ENCODE measurements around the gene ZNF792. TPM values are rescaled to one million over a fixed set of nuclear protein-coding genes. Genes with fewer than 3 reads are reported as not detected.
A peak's percentile ranks its signal among the peaks of the same experiment; 100 is the strongest.
"Not testable (repeated sequence)": the region's sequence is repeated elsewhere in the genome, so short reads cannot be mapped to it uniquely, and the experiment has no call there.

ZNF792 gene
- total RNA-seq, 1 donor from 2014 or later = 3.3 TPM

GRCh38 chr19:34967551-34967950, 3.5 kb upstream of the ZNF792 start:
- no peak for TF ChIP-seq CTCF (conservative IDR thresholded peaks at IDR 0.05; ENCODE audit: low read depth, low read length)
- no peak for DNase-seq (ENCODE audit: low read depth)
- no peak overlapping the region for H3K4me3 ChIP-seq (ENCODE audit: low read depth, low read length)

GRCh38 chr19:34965505-34965904, 1.5 kb upstream of the ZNF792 start:
- not testable (repeated sequence) for DNase-seq (ENCODE audit: low read depth); H3K4me3 ChIP-seq (ENCODE audit: low read depth, low read length)

DNA sequence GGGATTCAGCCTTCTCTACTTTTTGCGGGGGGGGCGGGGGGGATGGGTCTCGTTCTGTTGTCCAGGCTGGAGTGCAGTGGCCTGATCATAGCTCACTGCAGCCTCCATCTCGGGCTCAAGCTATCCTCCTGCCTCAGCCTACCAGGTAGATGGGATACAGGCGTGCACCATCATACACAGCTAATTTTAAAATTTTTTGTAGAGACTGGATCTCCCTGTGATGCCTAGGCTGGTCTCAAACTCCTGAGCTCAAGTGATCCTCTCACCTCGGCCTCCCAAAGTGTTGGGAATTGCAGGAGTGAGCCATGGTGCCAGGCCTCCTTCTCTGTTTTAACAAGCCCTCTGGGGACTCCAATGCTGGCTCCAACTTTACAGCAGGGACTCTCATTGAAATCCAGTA, 569 bp upstream of the ZNF792 start:
- H3K4me3 ChIP-seq (ENCODE audit: low read depth, low read length) = no peak overlapping the region
- DNase-seq (ENCODE audit: low read depth) = no peak
- no peak for TF ChIP-seq CTCF (conservative IDR thresholded peaks at IDR 0.05; ENCODE audit: low read depth, low read length)

GRCh38 chr19:34962687-34963572, 1.1 kb downstream of the ZNF792 start:
- TF ChIP-seq CTCF (conservative IDR thresholded peaks at IDR 0.05; ENCODE audit: low read depth, low read length) = no peak
- H3K4me3 ChIP-seq (ENCODE audit: low read depth, low read length) = peak overlapping the region; percentile 92
- DNase-seq (ENCODE audit: low read depth) = no peak

DNA sequence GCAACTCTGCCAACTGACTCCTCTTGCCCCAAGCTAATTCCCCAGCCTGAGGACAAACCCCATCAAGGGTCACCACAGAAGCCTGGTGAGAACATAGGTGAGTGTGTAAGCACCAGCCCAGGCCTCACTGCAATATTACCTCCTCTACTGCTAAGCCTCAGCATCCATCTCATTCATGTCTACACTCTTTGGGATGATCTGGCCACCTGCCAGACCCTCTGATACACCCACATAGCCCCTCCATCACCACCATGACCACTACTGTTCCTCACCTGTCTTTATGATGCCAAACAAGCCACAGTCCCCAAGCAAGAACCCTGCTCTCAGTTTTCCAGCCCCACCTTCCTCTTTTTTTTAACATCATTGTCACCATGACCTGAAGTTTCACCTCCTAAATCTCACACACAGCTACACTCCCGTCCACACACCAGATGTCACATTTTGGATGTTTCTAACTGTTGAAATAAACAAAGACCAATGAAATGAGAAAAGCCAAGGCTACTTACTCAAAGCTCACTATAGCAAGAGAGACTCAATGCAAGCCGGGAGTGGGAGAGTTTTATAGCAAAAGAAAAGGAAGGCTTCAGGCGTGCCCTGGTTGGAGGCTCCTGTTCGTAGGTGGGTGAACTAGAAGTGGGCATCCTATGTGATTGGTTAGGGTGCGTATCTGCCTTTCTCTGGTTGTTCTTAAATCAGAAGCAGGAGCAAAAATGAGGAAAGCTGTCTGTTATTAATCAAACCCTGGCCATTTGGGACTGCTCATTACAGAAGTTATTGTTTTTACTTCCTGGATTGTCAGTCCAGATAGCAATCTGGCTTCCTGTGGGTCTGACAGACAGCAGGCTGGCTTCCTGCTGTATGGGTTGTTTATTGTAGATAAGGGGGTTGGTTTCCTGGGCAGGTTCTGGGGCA, 2.0 kb downstream of the ZNF792 start:
- TF ChIP-seq CTCF (conservative IDR thresholded peaks at IDR 0.05; ENCODE audit: low read depth, low read length) = no peak
- no peak overlapping the region for H3K4me3 ChIP-seq (ENCODE audit: low read depth, low read length)
- DNase-seq (ENCODE audit: low read depth) = no peak

DNA sequence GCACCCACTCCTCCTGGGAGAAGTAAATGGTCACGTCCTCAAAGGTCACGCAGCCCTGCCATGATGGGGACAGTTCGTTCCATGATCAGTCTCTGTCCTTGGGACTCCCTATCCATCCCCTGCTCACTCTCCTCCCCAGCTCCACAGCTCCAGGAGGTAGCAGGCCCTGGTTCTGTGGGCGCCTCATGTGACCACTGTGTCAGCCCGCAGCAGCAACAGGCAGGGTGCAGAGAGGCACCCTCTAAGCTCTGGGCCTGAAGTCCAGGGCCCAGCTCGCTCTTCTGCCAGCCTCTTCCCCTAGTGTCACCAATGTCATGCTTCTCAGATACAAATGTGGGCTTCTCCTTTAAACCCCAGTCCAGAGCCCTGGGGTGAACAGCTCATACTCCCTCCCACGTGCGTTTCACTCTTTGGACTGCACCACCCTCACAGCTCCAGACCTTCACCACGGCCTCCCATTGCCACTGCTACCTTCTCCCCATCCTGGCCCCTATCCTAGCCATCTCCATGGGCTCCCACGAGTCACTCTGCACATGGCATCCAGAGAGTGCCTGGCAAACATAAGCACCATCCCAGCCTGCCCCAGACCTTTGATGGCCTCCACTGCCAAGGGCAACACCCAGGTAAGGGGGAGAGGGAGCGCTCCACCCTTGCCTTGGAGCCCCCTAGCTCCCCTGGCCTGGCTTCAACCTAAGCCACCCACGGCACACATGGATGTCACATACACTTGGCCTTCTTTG, 2.9 kb downstream of the ZNF792 start:
- no peak for DNase-seq (ENCODE audit: low read depth)
- no peak overlapping the region for H3K4me3 ChIP-seq (ENCODE audit: low read depth, low read length)
- TF ChIP-seq CTCF (conservative IDR thresholded peaks at IDR 0.05; ENCODE audit: low read depth, low read length) = no peak

Measured in epithelial cell of proximal tubule (primary cell).